SHP77 treated with DMSO at 0.1 percent for 48 hours (cell line): ENCODE data around the gene ELFN2.

Experiments
- DNase-seq: peaks from one replicate; lab custom pipeline; 2025; lab: John Stamatoyannopoulos, UW

Gene ELFN2

DNA sequence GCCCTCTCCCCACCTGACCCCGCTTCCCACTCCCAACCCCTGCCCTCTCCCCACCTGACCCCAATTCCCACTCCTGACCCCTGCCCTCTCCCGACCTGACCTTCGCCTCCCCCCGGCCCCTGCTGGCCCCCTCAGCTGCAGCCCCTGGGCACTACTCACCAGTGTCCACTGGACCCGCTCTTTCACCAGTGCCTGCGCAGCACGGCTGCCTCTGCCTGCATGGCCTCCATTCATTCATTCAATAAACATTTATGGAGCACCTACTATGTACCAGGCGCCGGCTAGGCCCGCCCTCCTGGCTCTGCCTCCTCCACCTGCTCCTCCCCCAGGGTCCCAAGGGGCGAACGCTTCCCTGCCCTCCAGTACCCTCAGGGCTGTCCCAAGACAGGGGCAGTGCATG, 42.6 kb downstream of the ELFN2 start:
- no peak for DNase-seq

DNA sequence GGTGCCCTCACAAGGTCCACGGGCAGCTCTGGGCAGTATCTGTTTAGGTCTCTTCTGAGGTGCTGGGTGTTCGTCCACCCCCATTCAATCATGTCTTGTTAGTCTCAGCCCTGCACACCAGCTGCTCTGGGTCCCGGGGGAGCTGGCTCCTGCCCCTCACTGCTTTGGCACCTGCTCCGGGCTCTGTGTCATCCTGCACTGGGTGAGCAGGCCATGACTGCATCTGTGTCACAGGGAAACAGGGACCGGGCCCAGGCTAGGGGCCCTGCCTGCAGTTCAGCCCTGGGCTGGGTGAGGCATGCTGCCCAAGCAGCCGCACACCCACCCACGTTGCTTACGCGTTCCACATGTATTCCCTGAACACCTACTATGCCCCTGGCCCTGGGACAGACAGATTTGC, 43.9 kb downstream of the ELFN2 start:
- peak; percentile 15 for DNase-seq

DNA sequence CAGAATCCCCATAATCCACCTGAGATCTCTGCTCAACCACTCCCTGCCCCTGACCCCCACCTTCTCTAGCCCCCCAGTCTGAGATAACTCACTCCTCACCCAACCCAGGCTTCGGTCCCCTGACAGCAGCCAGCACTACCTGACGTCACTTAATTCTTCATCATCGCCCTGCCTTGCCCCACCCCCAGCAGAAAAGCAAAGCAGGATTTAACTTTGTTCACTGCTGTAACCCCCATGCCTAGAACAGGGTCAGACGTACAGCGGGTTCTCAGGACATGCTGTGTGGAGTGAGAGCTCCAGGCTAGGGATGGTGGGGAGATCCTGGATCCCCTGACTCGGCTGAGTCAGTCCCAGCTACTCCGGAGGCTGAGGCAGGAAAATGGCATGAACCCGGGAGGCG, 45.8 kb downstream of the ELFN2 start:
- DNase-seq, result no peak

DNA sequence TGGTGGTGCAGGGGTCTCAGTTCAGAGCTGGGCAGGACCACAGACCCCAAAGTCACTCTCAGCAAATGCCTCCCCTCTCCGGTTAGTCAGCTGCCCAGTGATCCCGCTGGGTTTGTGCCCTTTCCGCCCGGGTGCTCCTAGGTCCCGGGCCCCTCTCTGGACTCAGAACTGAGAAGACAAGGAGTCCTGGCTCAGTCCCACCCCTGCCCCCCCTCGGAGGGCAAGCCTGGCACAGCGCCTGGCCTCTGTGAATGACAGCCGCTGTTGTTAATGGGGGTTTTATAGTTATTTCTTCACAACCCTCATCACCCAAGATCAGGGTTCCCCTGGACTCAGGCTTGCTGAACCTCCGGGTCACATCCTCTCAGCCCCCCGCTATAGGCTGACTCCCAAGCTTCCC, 47.6 kb downstream of the ELFN2 start:
- DNase-seq, result no peak

DNA sequence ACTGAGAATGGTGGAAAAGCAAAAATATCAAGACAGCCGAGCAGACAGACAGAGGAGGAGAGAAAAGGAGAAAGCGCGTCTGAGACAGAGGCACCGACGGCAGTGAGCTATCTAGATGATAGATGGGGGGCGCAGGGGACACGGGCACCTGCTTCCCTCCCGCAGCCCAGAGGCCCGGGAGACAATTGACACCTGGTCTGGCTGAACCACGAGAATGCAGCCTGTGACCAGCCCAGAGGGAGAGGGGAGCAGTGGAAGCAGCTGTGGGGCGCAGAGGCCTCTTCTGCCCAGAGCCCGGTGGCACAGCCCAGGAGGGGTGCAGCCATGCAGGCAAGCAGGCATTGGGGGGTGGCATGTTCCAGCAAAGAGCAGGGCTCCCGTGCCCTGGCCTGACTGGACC, 48.2 kb downstream of the ELFN2 start:
- no peak for DNase-seq

DNA sequence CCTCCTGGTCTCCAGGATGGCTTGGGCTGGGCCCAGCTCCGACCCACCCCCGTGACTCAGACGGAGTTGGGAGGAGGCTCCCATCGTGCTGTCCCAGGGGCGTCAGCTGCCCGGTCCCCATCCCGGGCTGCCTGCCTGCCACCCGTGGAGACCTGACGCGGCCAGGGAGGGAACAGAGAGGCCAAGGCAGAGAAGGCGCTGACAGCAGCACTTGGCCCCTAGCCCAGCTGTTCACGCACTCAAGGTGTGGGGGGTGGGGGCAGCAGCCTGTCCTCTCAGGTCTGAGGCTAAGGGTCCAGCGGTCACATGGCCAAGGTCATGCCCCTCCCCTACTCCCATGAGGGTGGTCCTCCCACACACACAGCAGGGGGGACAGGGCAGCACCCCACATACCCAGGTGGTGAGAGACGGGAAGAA, 48.6 kb downstream of the ELFN2 start:
- no peak for DNase-seq

DNA sequence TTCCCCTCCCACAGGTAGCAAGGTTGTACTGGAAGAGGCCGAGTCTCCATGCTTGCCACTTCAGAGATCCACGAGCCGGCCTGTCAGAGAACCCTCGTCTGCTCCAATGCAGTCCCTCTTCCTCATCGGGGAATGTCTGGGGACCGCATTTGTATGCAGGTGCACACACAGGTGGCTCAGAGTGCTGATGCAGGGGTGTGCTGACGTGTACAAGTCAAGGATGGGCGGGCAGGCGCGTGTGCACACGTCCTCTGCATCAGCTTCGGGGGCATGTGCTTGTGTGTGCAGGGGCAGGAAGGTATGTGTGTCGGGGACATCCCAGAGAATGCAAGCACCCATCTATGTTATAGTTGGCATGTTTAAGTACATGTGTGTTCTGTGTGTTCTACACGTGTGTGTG, 49.4 kb downstream of the ELFN2 start:
- no peak for DNase-seq

DNA sequence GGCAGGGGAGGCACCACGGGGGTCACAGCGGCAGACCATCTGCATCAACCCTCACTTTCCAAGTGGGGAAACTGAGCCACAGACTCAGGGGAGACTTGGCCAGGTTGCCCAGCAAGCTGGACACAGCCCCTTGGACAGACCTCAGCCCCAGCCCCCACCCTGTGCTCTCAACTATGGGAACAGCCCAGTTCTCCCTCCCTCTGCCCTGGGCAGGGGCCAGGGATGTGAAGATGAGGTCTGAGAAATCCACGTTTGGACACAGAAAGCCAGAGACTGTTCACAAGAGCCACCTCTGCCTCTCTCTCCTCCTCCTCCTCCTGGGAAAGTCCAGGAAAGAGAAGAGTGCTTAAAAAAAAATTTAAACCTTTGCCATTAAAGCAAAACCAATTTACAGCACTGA, 50.1 kb downstream of the ELFN2 start:
- no peak for DNase-seq

DNA sequence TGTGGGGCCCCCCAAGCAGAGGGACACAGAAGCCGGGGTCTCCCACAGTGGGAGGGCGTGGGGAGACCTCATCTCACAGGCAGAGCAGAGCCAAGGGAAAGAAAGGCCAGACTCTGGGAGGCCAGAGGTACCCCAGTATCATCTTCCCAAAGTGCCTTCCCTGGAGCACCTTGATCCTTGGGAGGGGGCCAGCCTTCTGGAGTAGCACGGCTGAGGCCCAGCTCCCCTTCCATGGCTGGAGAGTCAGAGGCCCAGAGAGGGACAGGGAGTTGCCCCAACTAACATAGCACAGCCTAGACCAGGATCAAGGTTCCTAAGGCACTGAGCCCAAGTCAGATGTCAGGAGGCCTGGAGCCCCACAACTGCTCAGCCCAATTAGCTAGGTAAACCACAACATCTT, 50.6 kb downstream of the ELFN2 start:
- DNase-seq, result no peak

DNA sequence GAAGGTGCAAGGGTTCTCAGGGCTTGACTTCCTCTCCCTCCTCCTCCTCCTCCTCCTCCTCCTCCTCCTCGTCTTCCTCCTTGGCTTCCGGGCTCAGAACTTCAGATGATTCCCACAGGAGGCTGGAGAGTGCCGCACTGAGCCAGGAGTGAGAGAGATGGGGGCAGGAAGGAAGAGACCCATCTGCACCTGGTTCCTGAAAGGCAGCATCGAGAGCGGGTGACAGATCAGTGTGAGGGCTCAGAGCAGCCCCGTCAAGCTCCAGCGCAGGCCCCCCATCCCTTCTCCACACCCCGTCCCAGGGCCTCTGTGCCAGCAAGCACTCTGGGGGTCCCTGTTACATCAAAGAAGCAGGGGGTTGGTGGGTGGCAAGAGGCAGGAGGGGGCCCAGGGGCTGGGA, 51.5 kb downstream of the ELFN2 start:
- DNase-seq, result no peak

DNA sequence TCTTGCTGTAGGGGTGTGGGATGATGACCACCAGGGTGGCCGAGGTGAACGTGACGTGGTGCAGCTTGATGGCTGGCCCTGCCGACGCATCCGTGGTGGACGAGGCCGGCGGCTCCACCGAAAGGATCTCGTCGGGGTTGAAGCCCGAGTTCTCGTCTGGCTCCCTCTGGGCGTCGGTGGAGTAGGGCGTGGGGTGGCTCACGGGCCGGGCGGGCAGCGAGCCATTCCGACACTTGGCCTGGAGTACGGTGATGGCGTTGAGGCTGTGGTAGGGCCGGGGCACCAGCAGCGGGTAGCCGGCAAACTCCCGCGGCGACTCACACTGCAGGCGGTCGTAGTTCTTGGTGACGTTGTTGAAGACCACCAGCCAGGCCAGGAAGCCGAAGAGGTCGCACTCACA, 52.7 kb downstream of the ELFN2 start:
- no peak for DNase-seq

DNA sequence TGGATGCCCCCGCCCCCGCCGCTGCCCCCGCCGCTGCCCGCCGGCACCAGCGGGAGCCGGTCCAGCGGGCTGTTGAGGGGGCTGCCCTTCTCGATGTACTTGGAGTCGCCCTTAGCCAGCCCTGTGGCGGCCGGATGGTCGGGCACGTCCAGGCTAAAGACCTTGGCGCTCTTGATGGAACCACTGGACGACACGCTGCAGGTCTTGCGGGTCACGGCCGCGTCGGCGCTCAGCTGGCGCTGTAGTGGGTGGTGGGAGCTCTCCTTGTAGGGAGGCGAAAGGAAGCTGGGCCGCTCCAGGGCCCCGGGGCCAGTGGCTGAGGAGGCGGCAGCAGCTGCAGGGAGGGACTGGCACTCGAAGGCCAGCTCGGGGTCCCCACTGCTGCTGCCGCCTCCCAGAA, 53.8 kb downstream of the ELFN2 start:
- no peak for DNase-seq

DNA sequence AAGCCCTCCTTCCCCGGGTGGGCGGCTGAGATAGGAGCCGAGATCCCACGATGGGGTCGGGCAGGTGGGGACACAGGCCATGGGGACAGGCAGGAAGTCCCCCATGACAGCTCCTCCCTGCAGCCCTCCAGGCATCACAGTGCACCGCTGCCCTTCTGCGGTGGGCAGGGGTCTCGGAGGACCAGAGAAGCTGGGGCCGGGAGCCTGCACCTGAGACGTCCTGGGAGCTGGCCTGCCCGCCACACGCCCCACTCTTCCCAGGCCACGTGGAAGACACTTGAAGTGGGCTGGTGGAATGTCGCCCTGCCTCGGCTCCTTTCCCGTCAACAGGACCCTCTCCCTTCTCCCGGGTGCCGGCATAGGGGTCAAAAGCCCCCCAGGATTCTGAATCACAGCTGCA, 55.4 kb downstream of the ELFN2 start:
- no peak for DNase-seq

DNA sequence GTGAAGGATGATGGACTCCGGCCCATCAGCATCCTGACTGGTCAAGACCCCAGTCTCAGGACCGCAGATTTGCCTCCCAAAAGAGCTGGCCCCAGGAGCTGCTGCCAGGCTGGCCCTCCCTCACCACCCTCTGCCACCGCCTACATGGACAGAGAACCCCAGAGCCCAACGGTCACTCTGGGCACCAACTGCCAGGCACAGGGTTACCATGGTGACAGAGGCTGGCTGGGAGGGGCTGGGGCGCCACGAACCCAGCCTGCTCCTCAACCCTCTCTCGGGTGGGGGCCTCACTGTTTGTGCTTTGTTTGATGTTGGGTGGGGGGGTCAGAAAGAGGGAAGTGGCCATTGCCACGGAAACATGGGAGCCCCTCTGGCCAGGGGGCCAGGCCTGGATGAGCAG, 55.8 kb downstream of the ELFN2 start:
- no peak for DNase-seq

DNA sequence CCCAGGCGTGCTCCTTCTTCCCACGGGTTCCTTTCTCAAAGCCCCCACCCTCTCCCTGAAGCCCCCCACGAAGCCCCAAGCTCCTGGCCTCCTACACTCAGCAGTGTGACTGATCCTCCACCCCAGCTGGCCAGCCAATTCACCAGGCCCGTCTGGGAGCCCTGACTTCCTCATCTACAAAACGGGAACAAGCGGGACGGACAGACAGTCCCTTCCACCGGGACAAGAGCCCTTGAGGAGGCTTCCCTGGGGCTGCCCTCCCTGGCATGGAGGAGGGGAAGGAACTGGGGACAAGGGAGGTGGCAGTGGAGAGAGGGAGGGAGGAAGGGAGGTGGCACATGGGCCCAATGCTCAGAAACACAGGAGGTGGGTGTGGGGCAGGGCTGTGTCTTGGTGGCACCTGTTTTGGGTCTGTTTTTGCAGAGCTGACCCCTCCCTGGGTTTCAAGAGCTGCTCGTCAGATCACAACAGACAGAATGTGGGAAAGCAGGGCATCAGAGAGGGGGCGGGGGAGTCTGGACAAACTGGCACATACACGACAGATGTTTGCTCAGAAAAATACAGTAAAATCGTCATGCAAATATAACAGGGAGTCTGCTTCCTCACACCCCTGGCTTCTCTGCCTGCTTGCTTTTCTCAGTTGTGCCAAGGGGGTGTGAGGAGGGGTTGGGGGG, 56.8 kb downstream of the ELFN2 start:
- no peak for DNase-seq

DNA sequence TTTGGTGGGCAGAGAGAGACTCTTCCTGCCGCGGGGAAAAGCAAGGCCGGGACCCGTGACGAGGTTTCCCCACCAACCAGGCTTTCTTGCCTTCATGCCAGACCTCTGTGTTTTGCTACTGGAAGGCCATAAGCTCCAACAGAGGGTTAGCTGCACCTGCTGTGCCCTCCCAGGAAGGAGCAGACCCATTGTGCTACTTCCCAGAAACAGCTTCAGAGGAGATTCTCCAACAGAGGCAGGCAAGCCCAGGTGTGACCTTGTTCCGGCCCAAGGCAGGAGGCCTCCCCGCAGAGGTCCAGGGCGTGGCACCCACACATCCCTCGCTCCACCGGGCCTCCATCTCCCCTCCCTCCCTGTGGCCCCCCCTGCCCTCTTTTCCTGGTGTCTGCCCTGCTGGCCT, 57.8 kb downstream of the ELFN2 start:
- no peak for DNase-seq

DNA sequence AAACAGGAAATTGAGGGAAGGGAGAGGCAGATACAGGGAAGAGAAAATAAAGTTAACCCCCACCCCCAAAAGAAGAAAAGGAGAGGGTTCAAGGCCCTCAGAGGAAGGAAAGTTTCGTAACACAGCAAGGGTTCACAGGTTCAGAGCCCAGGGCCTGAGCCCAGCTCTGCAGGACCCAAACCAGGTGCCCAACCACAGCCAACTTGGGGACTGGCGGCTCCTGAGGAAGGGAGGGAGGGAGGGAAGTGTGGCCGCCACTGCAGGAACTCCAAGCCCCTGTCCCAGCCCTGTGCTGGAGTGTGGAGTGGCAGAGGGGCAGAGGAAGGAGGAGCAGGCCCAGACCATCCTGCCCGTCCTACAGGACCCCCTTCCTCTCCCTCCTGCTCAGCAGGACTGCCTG, 59.2 kb downstream of the ELFN2 start:
- no peak for DNase-seq

DNA sequence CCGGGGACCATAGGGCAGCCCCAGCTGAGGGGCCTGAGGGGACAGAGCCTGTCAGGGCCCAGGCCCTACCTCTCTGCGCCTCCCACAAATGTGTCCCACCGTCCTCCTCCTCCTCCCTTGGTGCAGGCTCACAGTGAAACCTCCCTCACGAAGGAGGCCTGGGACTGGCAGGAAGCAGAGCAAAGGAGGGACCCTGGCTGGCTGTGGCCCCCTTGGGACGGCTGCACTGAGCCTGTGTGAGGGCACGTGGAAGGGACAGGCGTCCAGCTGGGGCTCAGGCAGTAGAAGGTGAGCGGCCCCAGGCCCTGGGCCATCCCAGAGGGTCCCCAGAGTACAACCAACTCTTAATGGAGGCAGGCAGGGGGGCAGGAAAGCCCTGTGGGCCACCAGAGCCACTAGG, 60.7 kb downstream of the ELFN2 start:
- no peak for DNase-seq

DNA sequence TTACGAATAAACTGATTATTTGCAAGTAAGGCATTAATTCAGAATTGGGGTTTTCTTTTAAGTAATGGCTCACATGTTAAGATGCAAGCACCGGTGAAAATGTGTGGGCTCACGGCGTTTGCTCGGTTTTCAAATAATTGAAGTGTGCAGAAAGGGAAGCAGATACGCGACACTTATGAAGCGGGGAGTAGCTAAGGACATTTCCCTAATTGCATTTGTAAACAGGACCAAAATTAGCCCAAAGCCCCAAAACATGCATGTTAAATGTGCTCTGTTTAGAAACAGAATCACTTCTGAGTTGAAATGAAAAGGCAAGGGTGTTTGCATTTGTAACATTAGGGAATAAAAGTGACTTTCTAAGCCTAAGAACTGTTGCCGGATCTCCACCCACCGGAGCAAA, 61.3 kb downstream of the ELFN2 start:
- DNase-seq, result no peak

DNA sequence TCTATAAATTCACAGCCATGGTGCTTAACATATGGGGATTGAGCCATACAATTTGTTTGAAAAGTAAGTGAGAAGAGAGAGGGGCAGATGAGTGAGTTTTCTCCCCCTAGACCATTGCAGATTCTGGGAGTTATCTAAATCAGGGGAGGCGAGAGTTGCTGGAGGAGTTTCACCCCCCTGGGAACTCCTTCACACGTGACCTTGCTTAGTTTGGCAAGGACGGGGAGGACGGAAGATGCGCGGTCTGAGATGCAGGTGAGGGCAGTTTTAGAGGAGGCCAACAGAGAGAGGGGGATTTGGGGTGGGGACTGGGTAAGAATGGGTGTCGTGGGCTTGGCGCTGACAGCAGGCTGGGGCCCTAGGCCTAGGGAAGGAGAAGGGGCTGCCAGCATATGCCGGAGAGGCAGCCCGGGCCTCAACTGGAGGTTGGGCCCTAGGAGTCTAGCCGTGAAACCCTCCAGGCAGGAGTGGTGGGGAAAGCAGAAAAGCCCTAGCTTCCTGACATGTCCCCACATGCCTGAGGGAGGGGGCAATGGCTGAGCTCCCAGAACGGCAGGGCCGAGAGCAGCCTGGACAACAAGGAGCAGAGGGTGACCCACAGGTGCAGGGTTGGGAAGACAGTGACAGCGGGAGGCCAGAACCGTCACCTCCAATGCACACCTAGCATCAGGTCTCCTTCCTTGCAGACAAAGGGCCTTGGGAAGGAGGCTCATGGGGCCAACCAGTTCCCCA, 63.9 kb downstream of the ELFN2 start:
- no peak for DNase-seq

DNA sequence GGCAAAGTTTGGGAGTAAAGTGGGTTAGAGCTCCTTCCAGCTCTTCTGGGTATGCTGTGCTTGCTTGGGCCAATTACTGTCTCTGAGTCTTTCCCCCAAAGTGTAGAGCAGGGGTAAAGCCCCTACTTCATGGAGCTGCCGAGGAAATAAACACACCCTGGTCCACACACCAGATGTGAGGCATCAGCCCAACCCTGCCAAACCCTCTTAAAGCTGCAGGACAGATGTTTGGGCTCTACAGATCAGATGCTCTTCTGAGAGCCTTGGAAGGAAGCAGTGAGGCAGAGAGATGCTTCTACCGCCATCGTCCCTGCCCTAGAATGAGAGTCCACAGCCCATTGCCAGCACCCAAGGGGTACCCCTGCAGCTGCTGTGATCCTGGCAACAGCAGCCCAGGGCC, 64.7 kb downstream of the ELFN2 start:
- no peak for DNase-seq

DNA sequence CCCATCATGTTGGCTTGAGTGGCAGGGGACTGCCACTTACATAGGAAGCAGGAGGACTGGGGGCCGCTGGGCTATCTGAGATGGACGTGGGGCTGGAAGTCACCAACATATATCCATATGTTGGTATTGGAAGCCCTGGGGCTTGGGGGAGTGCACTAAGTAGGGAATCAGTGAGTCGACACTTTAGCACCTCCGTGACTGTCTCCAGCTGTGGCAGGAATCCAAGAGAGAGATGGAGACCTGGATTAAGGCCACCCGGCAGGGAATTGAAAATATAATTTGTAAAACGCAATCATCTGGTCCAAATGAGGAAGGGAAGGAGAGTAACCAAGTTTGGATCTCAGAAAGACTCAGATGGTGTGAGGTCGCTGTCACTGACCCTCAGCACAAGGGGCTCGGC, 68.4 kb downstream of the ELFN2 start:
- DNase-seq, result no peak

DNA sequence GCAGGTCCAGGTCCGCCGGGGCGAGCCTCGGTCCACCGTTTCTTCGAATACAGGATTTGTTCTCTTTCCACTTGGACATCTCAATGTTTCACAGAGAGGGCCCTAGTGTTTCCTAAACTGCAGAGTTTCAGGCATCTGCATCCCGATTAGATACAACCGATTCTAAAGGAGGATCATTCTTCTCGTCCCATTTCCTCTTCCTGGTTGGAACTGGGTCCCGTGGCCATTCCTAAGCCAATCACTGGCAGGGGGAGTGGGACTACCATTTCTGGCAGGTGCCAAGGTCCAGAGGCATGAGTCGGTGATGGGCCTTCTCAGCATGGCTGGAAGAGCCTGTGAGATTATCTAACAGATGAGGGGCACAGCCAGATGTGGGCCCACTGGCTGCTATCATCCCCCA, 68.9 kb downstream of the ELFN2 start:
- DNase-seq, result no peak

DNA sequence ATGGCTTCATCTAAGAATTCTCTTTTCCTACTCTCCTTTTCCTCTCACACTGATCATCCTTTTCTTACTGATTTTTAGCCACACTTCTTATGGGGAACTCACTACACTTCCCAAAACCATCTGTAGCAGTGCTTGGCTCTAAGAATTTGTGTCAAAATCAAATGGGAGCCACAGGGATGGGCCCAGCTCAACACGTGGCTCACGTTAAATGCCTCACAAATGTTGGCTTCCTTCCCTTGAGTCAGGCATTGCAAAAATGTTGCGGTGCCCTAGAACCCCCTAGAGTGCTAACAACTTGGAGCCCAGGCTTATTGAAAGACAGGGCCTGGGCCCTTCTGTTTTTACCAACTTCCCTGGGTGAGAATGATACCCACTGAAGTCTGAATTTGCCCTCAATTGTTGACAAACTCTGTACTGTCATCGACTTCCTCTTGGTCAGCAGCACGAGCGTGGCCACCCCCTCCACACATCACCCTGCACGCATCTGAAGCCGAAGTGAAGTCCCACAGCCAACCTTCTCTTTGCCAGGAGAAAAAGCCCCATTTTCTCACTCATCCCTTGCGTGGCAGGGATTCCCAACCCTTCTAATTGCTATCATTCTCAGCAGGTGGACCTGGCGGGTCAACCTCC, 69.7 kb downstream of the ELFN2 start:
- DNase-seq, result no peak
